ENCODE measurements around the gene VDAC1.

GRCh38 chr5:134046801-134047686 is 42.3 kb upstream of the VDAC1 start:
- TF ChIP-seq POLR2A (IDR thresholded peaks at IDR 0.05; ENCODE audit: low read length) (no peak), GATA1 (IDR thresholded peaks at IDR 0.05; ENCODE audit: low read depth, low read length) (no peak)
